Caco-2 (cell line): ENCODE results near the gene RNF19B. TPM values are rescaled to one million over a fixed set of nuclear protein-coding genes. Genes with fewer than 3 reads are reported as not detected.

Experiments used
- BruUV-seq: library from RNA; stranded (reverse); fragments of 400-500 nt; replicated peaks from 2 replicates; lab custom pipeline; 2021; lab: Mats Ljungman, UMichigan
- CTCF ChIA-PET: fragments of 300-600 bp; sonication (Branson Sonifier 250); formaldehyde crosslinking; loops from one replicate; lab custom pipeline; 2022; ENCODE audit warnings: antibody characterized with exemption; lab: Charles Lee
- POLR2A ChIA-PET: fragments of 300-600 bp; sonication (Branson Sonifier 250); formaldehyde crosslinking; loops from one replicate; lab custom pipeline; 2022; ENCODE audit warnings: antibody characterized with exemption; lab: Charles Lee
- DNase-seq, 2 experiments: peaks; one replicate each; pipeline versions ENCODE4 v3.0.0 to v3.0.0-alpha.2; 2020 to 2022
- H3K27me3 ChIP-seq: replicated peaks from 2 replicates; pipeline ENCODE4 v1.6.0; 2011; ENCODE audit warnings: low read length; ENCODE audit not compliant: control insufficient read depth, insufficient read depth
- H3K36me3 ChIP-seq: 2 replicates; pipeline ENCODE4 v1.5.1; 2011; ENCODE audit warnings: low read length; ENCODE audit not compliant: control insufficient read depth, insufficient read depth
- H3K4me1 ChIP-seq: fragments of 250-450 bp; sonication (Bioruptor Pico); 2 replicates; pipeline ENCODE4 v1.5.1; 2020; ENCODE audit warnings: mild to moderate bottlenecking
- H3K4me3 ChIP-seq: 2 replicates; pipeline ENCODE4 v1.5.1; 2011; ENCODE audit warnings: low read depth, mild to moderate bottlenecking, control low read depth, low read length
- H3K9me3 ChIP-seq: fragments of 250-450 bp; sonication (Bioruptor Pico); 2 replicates; pipeline ENCODE4 v1.5.1; 2020; ENCODE audit warnings: mild to moderate bottlenecking, moderate library complexity
- H3K27ac Mint-ChIP-seq: one replicate; pipeline ENCODE4 v1.8.0; 2022; ENCODE audit warnings: mixed read lengths; ENCODE audit not compliant: unreplicated experiment
- H3K27me3 Mint-ChIP-seq: one replicate; pipeline ENCODE4 v1.8.0; 2022; ENCODE audit warnings: mixed read lengths; ENCODE audit not compliant: insufficient read depth, unreplicated experiment
- H3K36me3 Mint-ChIP-seq: one replicate; pipeline ENCODE4 v1.8.0; 2022; ENCODE audit warnings: mild to moderate bottlenecking, mixed read lengths; ENCODE audit not compliant: insufficient read depth, unreplicated experiment
- H3K4me1 Mint-ChIP-seq: one replicate; pipeline ENCODE4 v1.8.0; 2022; ENCODE audit warnings: low read depth, mixed read lengths; ENCODE audit not compliant: unreplicated experiment
- H3K4me3 Mint-ChIP-seq: one replicate; pipeline ENCODE4 v1.8.0; 2022; ENCODE audit warnings: mild to moderate bottlenecking, moderate library complexity, mixed read lengths; ENCODE audit not compliant: unreplicated experiment
- H3K9me3 Mint-ChIP-seq: one replicate; pipeline ENCODE4 v1.8.0; 2022; ENCODE audit warnings: mixed read lengths; ENCODE audit not compliant: unreplicated experiment
- CTCF ChIP-seq, 2 experiments: fragments of 200-600 bp in 1 of 2; IDR thresholded peaks; 1 replicate in 1 of 2; 2 replicates in 1 of 2; pipeline versions ENCODE4 v1.5.1 to v1.8.0; 2011 to 2022; ENCODE audit warnings: antibody characterized with exemption in 1 of 2, control low read depth in 1 of 2, inconsistent platforms in 1 of 2, low read depth in 1 of 2, low read length in 1 of 2, mild to moderate bottlenecking in 1 of 2, moderate library complexity in 1 of 2; ENCODE audit not compliant: insufficient read depth in 1 of 2, severe bottlenecking in 1 of 2, unreplicated experiment in 1 of 2
- intact Hi-C: fragments of 100-400 bp; cut with micrococcal nuclease; formaldehyde crosslinking; loops from one replicate; pipeline ENCODE4 v1.10.0; 2022; ENCODE audit not compliant: unreplicated experiment
- total RNA-seq: library from RNA; stranded (reverse); gene quantifications from 2 replicates; pipeline ENCODE4 v1.2.3, GENCODE V29; 2022

The RNF19B gene
- total RNA-seq, 1 experiment from 2014 or later, result 14.5 TPM

GRCh38 chr1:32985226-32985625, 20.6 kb upstream of the RNF19B start:
- Mint-ChIP-seq H3K27me3 (no peaks in the 10 kb centered on the region), H3K9me3 (no peaks in the 10 kb centered on the region), H3K4me3 (no peak overlapping the region), H3K4me1 (peaks cover 6% of the 10 kb centered on the region), H3K27ac (no peak overlapping the region), H3K36me3 (no peaks in the 10 kb centered on the region)
- DNase-seq, result no peak
- ChIA-PET POLR2A (no interaction called here), CTCF (no interaction called here)
- Histone ChIP-seq H3K27me3 (no peaks in the 10 kb centered on the region), H3K4me1 (peaks cover 5% of the 10 kb centered on the region; the same call in 1 of the 2 replicates), H3K4me3 (no peak overlapping the region), H3K9me3 (no peaks in the 10 kb centered on the region), H3K36me3 (no peaks in the 10 kb centered on the region)
- BruUV-seq, result no TSS peak
- no peak for TF ChIP-seq CTCF (IDR thresholded peaks at IDR 0.05; ENCODE audit: insufficient read depth in 1 of 2, low read depth in 1 of 2, low read length in 1 of 2, severe bottlenecking in 1 of 2, unreplicated experiment in 1 of 2)
- intact Hi-C loops, result no loop called here

- Mint-ChIP-seq H3K27ac (no peak overlapping the region), H3K27me3 (no peaks in the 10 kb centered on the region), H3K9me3 (no peaks in the 10 kb centered on the region), H3K36me3 (no peaks in the 10 kb centered on the region), H3K4me1 (peaks cover 6% of the 10 kb centered on the region), H3K4me3 (no peak overlapping the region)
- no peaks in the 10 kb centered on the region for H3K27me3 ChIP-seq
- ChIA-PET CTCF (interaction anchor here (0.6 kb wide), 1 partner anchor 633 kb away, joined by 4 read pairs; no protein-coding TSS in a partner anchor), POLR2A (no interaction called here)
- TF ChIP-seq CTCF (IDR thresholded peaks at IDR 0.05; ENCODE audit: insufficient read depth in 1 of 2, low read depth in 1 of 2, low read length in 1 of 2, severe bottlenecking in 1 of 2, unreplicated experiment in 1 of 2), result no peak
- intact Hi-C loops, result no loop called here
- BruUV-seq, result no TSS peak
- no peaks in the 10 kb centered on the region for H3K36me3 ChIP-seq
- no peaks in the 10 kb centered on the region for H3K9me3 ChIP-seq
- no peak overlapping the region for H3K4me3 ChIP-seq
- peaks cover 5% of the 10 kb centered on the region; the same call in 1 of the 2 replicates for H3K4me1 ChIP-seq
- no peak for DNase-seq
Observed at GRCh38 chr1:32984455-32985171, 20.0 kb upstream of the RNF19B start.

GRCh38 chr1:32984090-32984454, 19.5 kb upstream of the RNF19B start:
- Histone ChIP-seq H3K27me3 (no peaks in the 10 kb centered on the region), H3K9me3 (no peaks in the 10 kb centered on the region), H3K4me3 (no peak overlapping the region), H3K4me1 (peaks cover 5% of the 10 kb centered on the region; the same call in 1 of the 2 replicates), H3K36me3 (no peaks in the 10 kb centered on the region)
- H3K4me1 Mint-ChIP-seq, result peaks cover 6% of the 10 kb centered on the region
- DNase-seq, result no peak
- no peaks in the 10 kb centered on the region for H3K36me3 Mint-ChIP-seq
- no TSS peak for BruUV-seq
- no peak overlapping the region for H3K27ac Mint-ChIP-seq
- no peaks in the 10 kb centered on the region for H3K27me3 Mint-ChIP-seq
- no peaks in the 10 kb centered on the region for H3K9me3 Mint-ChIP-seq
- no peak overlapping the region for H3K4me3 Mint-ChIP-seq
- CTCF ChIA-PET, result no interaction called here
- POLR2A ChIA-PET, result no interaction called here
- TF ChIP-seq CTCF (IDR thresholded peaks at IDR 0.05; ENCODE audit: insufficient read depth in 1 of 2, low read depth in 1 of 2, low read length in 1 of 2, severe bottlenecking in 1 of 2, unreplicated experiment in 1 of 2), result no peak
- intact Hi-C loops, result no loop called here
